HepG2 (cell line): ENCODE data around the gene BLOC1S1. TPM values are rescaled to one million over a fixed set of nuclear protein-coding genes. Genes with fewer than 3 reads are reported as not detected.

Experiments
- ATAC-seq: fragments of 200-7000 bp; cut with Tn5 transposase; 3 replicates; pipeline ENCODE4 v1.9.1; 2020; ENCODE audit warnings: mild to moderate bottlenecking, moderate library complexity
- BruUV-seq: library from RNA; stranded (reverse); fragments of 400-500 nt; replicated peaks from 2 replicates; lab custom pipeline; 2021; lab: Mats Ljungman, UMichigan
- CTCF ChIA-PET: fragments of 300-600 bp; formaldehyde crosslinking; extraction: SDS; loops from one replicate; lab custom pipeline; 2021; ENCODE audit warnings: low total read pairs, inconsistent platforms, low intra/inter-chr PET ratio; lab: Yijun Ruan, JAX
- POLR2A ChIA-PET: fragments of 350-600 bp; sonication (Branson Sonifier 250); formaldehyde crosslinking; loops from one replicate; lab custom pipeline; 2020; ENCODE audit warnings: antibody characterized with exemption, inconsistent platforms; lab: Yijun Ruan, JAX
- DNase-seq: peaks from one replicate; pipeline ENCODE4 v3.0.0-alpha.2; 2015; ENCODE audit warnings: low spot score
- FAIRE-seq: peaks from 3 replicates; lab custom pipeline; 2011; peaks lifted over from hg19 to GRCh38; lab: Jason Lieb, UNC
- H2AFZ ChIP-seq: one replicate; pipeline ENCODE4 v1.6.1; 2011; ENCODE audit warnings: low read length, inconsistent platforms
- H3K27ac ChIP-seq: fragments of 300-600 bp; 3 replicates; pipeline ENCODE4 v1.8.0; 2011; ENCODE audit warnings: mixed run types, mild to moderate bottlenecking, mixed read lengths, low read length, inconsistent platforms; ENCODE audit not compliant: insufficient read depth; ENCODE audit errors: extremely low read length
- H3K27me3 ChIP-seq, 2 experiments: fragments of 200-600 bp in 1 of 2; 2 replicates in 1 of 2; 3 replicates in 1 of 2; pipeline versions ENCODE4 v1.6.0 to v1.8.0; 2011; ENCODE audit warnings: low read length in 2 of 2, mild to moderate bottlenecking in 2 of 2, moderate library complexity in 2 of 2, inconsistent platforms in 1 of 2; ENCODE audit not compliant: insufficient read depth in 2 of 2, control insufficient read depth in 1 of 2
- H3K36me3 ChIP-seq, 2 experiments: fragments of 200-600 bp in 1 of 2; replicated peaks in 1 of 2; 2 replicates in 1 of 2; 3 replicates in 1 of 2; pipeline versions ENCODE4 v1.5.1 to v1.8.0; 2011; ENCODE audit warnings: low read length in 2 of 2, inconsistent platforms in 1 of 2; ENCODE audit not compliant: insufficient read depth in 2 of 2, control insufficient read depth in 1 of 2
- H3K4me1 ChIP-seq: 2 replicates; pipeline ENCODE4 v1.5.1; 2012; ENCODE audit warnings: low read length, inconsistent platforms; ENCODE audit not compliant: insufficient read depth
- H3K4me2 ChIP-seq: 2 replicates; pipeline ENCODE4 v1.6.0; 2011; ENCODE audit warnings: low read depth, low read length, inconsistent platforms
- H3K4me3 ChIP-seq, 3 experiments: fragments of 200-600 bp in 1 of 3; sonication (generic), shearing (Covaris generic) in 1 of 3; replicated peaks in 1 of 3; 2 replicates each; pipeline ENCODE4 v1.5.1; 2011 to 2016; ENCODE audit warnings: low read length in 3 of 3, inconsistent platforms in 2 of 3, low read depth in 2 of 3, mild to moderate bottlenecking in 2 of 3, control low read depth in 1 of 3, mixed read lengths in 1 of 3; ENCODE audit not compliant: insufficient read depth in 1 of 3
- H3K79me2 ChIP-seq: one replicate; pipeline ENCODE4 v1.6.1; 2011; ENCODE audit warnings: low read length, inconsistent platforms; ENCODE audit not compliant: insufficient read depth
- H3K9ac ChIP-seq: 2 replicates; pipeline ENCODE4 v1.6.0; 2011; ENCODE audit warnings: mild to moderate bottlenecking, low read depth, low read length, inconsistent platforms; ENCODE audit not compliant: insufficient read depth
- H3K9me3 ChIP-seq: 2 replicates; pipeline ENCODE4 v1.5.1; 2012; ENCODE audit warnings: mild to moderate bottlenecking, low read length
- H4K20me1 ChIP-seq: 2 replicates; pipeline ENCODE4 v1.6.0; 2011; ENCODE audit warnings: inconsistent platforms, mild to moderate bottlenecking, low read length, moderate library complexity; ENCODE audit not compliant: insufficient read depth
- DNMT1 ChIP-seq: sonication (generic); formaldehyde crosslinking; IDR thresholded peaks from 2 replicates; pipeline ENCODE4 v1.5.1; 2020; ENCODE audit warnings: mild to moderate bottlenecking, missing genetic modification reagents
- DRAP1 ChIP-seq: IDR thresholded peaks from 2 replicates; pipeline ENCODE4 v1.6.1; 2016; ENCODE audit warnings: missing genetic modification reagents, missing compliant biosample characterization
- EEA1 ChIP-seq: sonication (generic); formaldehyde crosslinking; IDR thresholded peaks from 2 replicates; pipeline ENCODE4 v1.5.1; 2020; ENCODE audit warnings: mild to moderate bottlenecking, missing genetic modification reagents, borderline replicate concordance
- ELF1 ChIP-seq: sonication (generic); formaldehyde crosslinking; IDR thresholded peaks from 2 replicates; pipeline ENCODE4 v1.4.0; 2020; ENCODE audit warnings: missing genetic modification reagents
- GMEB2 ChIP-seq: IDR thresholded peaks from 2 replicates; pipeline ENCODE4 v1.6.1; 2016; ENCODE audit warnings: missing biosample characterization, missing genetic modification reagents, low read depth
- IRX3 ChIP-seq: sonication (generic); formaldehyde crosslinking; IDR thresholded peaks from 2 replicates; pipeline ENCODE4 v1.8.1; 2023; ENCODE audit warnings: mild to moderate bottlenecking, low read depth, missing genetic modification reagents, borderline replicate concordance
- KMT2A ChIP-seq: sonication (generic); formaldehyde crosslinking; IDR thresholded peaks from 2 replicates; pipeline ENCODE4 v1.4.0; 2020; ENCODE audit warnings: missing genetic modification reagents
- MAZ ChIP-seq, 2 experiments: sonication (generic) in 1 of 2; formaldehyde crosslinking in 1 of 2; IDR thresholded peaks; 2 replicates each; pipeline versions ENCODE4 v1.5.0 to v1.6.1; 2012 to 2020; ENCODE audit warnings: low read depth in 2 of 2, mild to moderate bottlenecking in 2 of 2, borderline replicate concordance in 1 of 2, improper control_type of control experiment in 1 of 2, low read length in 1 of 2, missing genetic modification reagents in 1 of 2, moderate library complexity in 1 of 2
- MLX ChIP-seq: IDR thresholded peaks from 2 replicates; pipeline ENCODE4 v1.6.1; 2016
- NFE2L1 ChIP-seq: sonication (generic); formaldehyde crosslinking; IDR thresholded peaks from 2 replicates; pipeline ENCODE4 v1.4.0; 2020; ENCODE audit warnings: missing genetic modification reagents, mild to moderate bottlenecking, borderline replicate concordance
- PCBP1 ChIP-seq: fragments of 200-400 bp; formaldehyde crosslinking; IDR thresholded peaks from 2 replicates; pipeline ENCODE4 v1.6.1; 2017; ENCODE audit warnings: mild to moderate bottlenecking, low read depth, low read length, borderline replicate concordance
- SP5 ChIP-seq: IDR thresholded peaks from 2 replicates; pipeline ENCODE4 v1.6.1; 2016; ENCODE audit warnings: low read depth, borderline replicate concordance
- THAP8 ChIP-seq: sonication (generic); formaldehyde crosslinking; IDR thresholded peaks from 2 replicates; pipeline ENCODE4 v1.5.1; 2020; ENCODE audit warnings: missing genetic modification reagents, mild to moderate bottlenecking, borderline replicate concordance
- ZFP36L2 ChIP-seq: sonication (generic); formaldehyde crosslinking; IDR thresholded peaks from 2 replicates; pipeline ENCODE4 v1.4.0; 2020; ENCODE audit warnings: missing genetic modification reagents
- ZMYM3 ChIP-seq: sonication (generic); formaldehyde crosslinking; IDR thresholded peaks from 2 replicates; pipeline ENCODE4 v1.5.1; 2020; ENCODE audit warnings: mild to moderate bottlenecking, missing genetic modification reagents
- ZNF75D ChIP-seq: sonication (generic); formaldehyde crosslinking; IDR thresholded peaks from 2 replicates; pipeline ENCODE4 v1.8.1; 2023; ENCODE audit warnings: missing genetic modification reagents, mild to moderate bottlenecking, borderline replicate concordance
- ZNF891 ChIP-seq: sonication (generic); formaldehyde crosslinking; IDR thresholded peaks from 2 replicates; pipeline ENCODE4 v1.5.0; 2020; ENCODE audit warnings: mild to moderate bottlenecking, missing genetic modification reagents
- ZSCAN25 ChIP-seq: sonication (generic); formaldehyde crosslinking; IDR thresholded peaks from 2 replicates; pipeline ENCODE4 v1.8.0; 2022; ENCODE audit warnings: mild to moderate bottlenecking, missing genetic modification reagents
- WGBS: methylation state at CpG from one replicate; pipeline ENCODE4 v1.1.6; 2017; ENCODE audit warnings: low lambda C conversion rate; 5-methylcytosine and 5-hydroxymethylcytosine counted together
- in situ Hi-C: cut with HindIII; loops from 2 replicates; pipeline ENCODE4 v1.10.0; 2017; ENCODE audit warnings: low pct_unique_long_range_greater_than_20kb; ENCODE audit not compliant: extremely low pct_ligation_motif_present
- intact Hi-C: fragments of 100-400 bp; cut with micrococcal nuclease; formaldehyde crosslinking; loops from one replicate; pipeline ENCODE4 v1.10.0; 2022; ENCODE audit not compliant: unreplicated experiment
- polyA plus RNA-seq, 8 experiments: library from polyadenylated mRNA; depleted of rRNA in 3 of 8; stranded (reverse) in 7 of 8; unstranded in 1 of 8; fragments of >200 nt; fragmentation: Illumina TruSeq in 4 of 8; extraction: Trizol in 4 of 8; gene quantifications; 2 replicates each; pipeline versions ENCODE4 v1.2.1 to v1.2.3, GENCODE V29; 2011 to 2016; ENCODE audit warnings: low read depth in 4 of 8, missing spikeins in 1 of 8, mixed read lengths in 1 of 8; ENCODE audit not compliant: insufficient read depth in 1 of 8
- total RNA-seq, 5 experiments: library from RNA; depleted of rRNA; stranded (reverse); fragments of >200 nt; fragmentation: Illumina TruSeq; extraction: Trizol; gene quantifications; 2 replicates each; pipeline ENCODE4 v1.2.3, GENCODE V29; 2016; ENCODE audit warnings: low read depth in 1 of 5

BLOC1S1 gene
- total and polyA plus RNA-seq, 2 of the 13 experiments (the other 11 are each of a cell fraction or from before 2014, with no cell fraction given) = 55.1 to 95.3 TPM

- peak; percentile 92 for TF ChIP-seq PCBP1
- TF ChIP-seq THAP8 (CRISPR knock-in tag) = 0 out of 2 replicates have a peak, but pooled peaks have one; percentile 25
- TF ChIP-seq MAZ (IDR thresholded peaks at IDR 0.05; ENCODE audit: borderline replicate concordance, low read depth, low read length) = no peak
- TF ChIP-seq MAZ (CRISPR knock-in tag; IDR thresholded peaks at IDR 0.05; ENCODE audit: low read depth) = peak; percentile 32; the same call in 1 of the 2 replicates
Observed at GRCh38 chr12:55727643-55728185, 11.9 kb downstream of the BLOC1S1 start (continued).

- DNase-seq (no peak), ATAC-seq (peak; percentile 32), FAIRE-seq (no peak)
- WGBS = 0% methylated on average over 17 of the region's 61 CpGs
- peaks cover 10 to 25% of the 10 kb centered on the region in 2 experiments; a peak in 4 of 5 replicates for H3K36me3 ChIP-seq
- intact Hi-C loops = loop anchor here (2.0 kb wide), 1 partner anchor 48 kb away; a partner anchor contains a TSS
- peak overlapping the region; percentile 98 for H3K4me2 ChIP-seq
- in situ Hi-C loops = no loop called here
- POLR2A ChIA-PET = interaction anchor here (0.9 to 2.7 kb wide), 10 partner anchors 9 to 376 kb away, joined by 3 to 38 read pairs (median 14); partner anchors contain the start of genes BLOC1S1, DNAJC14, ORMDL2 and PA2G4
- CTCF ChIA-PET = no interaction called here
- peak overlapping the region; percentile 84 to 89 (median 84) for H3K4me3 ChIP-seq
- no peaks in the 10 kb centered on the region for H3K9me3 ChIP-seq
- peaks cover 46% of the 10 kb centered on the region for H3K4me1 ChIP-seq
- no peak overlapping the region for H2AFZ ChIP-seq
- H3K79me2 ChIP-seq = peaks cover 12% of the 10 kb centered on the region
- 0 out of 2 replicates have a peak, but pooled peaks cover 8% of the 10 kb centered on the region for H4K20me1 ChIP-seq
- H3K27ac ChIP-seq = peak overlapping the region; percentile 79
- H3K9ac ChIP-seq = peak overlapping the region; percentile 85
- H3K27me3 ChIP-seq = no peaks in the 10 kb centered on the region; a peak in 1 of 5 replicates
- no TSS peak for BruUV-seq
- no peak for TF ChIP-seq ZSCAN25 (CRISPR knock-in tag)
- TF ChIP-seq ZNF891 (CRISPR knock-in tag) = no peak
- no peak for TF ChIP-seq DNMT1 (CRISPR knock-in tag)
- no peak for TF ChIP-seq IRX3 (CRISPR knock-in tag)
- no peak for TF ChIP-seq SP5 (CRISPR knock-in tag)
- no peak for TF ChIP-seq ZFP36L2 (CRISPR knock-in tag)
- TF ChIP-seq GMEB2 (CRISPR knock-in tag) = no peak
- TF ChIP-seq KMT2A (CRISPR knock-in tag) = no peak
- TF ChIP-seq NFE2L1 (CRISPR knock-in tag) = no peak
- TF ChIP-seq ZMYM3 (CRISPR knock-in tag) = no peak
- TF ChIP-seq DRAP1 (CRISPR knock-in tag) = no peak
- TF ChIP-seq MLX = no peak
- no peak for TF ChIP-seq ZNF75D
- peak; percentile 54; the same call in 1 of the 2 replicates for TF ChIP-seq ELF1 (CRISPR knock-in tag)
- no peak for TF ChIP-seq EEA1 (CRISPR knock-in tag)
Observed at GRCh38 chr12:55728186-55728938, 12.5 kb downstream of the BLOC1S1 start.
